Measurements from ENCODE around the gene GLS. TPM values are rescaled to one million over a fixed set of nuclear protein-coding genes. Genes with fewer than 3 reads are reported as not detected.

The GLS gene
- total RNA-seq, 2 experiments from 2014 or later: 218 to 227 TPM

GRCh38 chr2:190837420-190837819 lies 43.2 kb upstream of the GLS start:
- CTCF ChIA-PET: interaction anchor here (0.7 to 1.0 kb wide), 3 partner anchors 12 to 249 kb away, joined by 3 to 4 read pairs (median 4); no protein-coding TSS in a partner anchor
- DNase-seq (no peak), ATAC-seq (no peak)
- Mint-ChIP-seq H3K9me3 (no peaks in the 10 kb centered on the region), H3K27ac (no peak overlapping the region), H3K4me3 (no peak overlapping the region), H3K27me3 (no peaks in the 10 kb centered on the region), H3K4me1 (ENCODE audit: low read depth) (peaks cover 25% of the 10 kb centered on the region), H3K36me3 (ENCODE audit: low read depth) (no peaks in the 10 kb centered on the region)
- no peak for TF ChIP-seq CTCF (IDR thresholded peaks at IDR 0.05)
- intact Hi-C loops (cut with micrococcal nuclease): no loop called here
- POLR2A ChIA-PET: interaction anchor here (0.6 kb wide), 1 partner anchor 408 kb away, joined by 3 read pairs; no protein-coding TSS in a partner anchor

- H3K36me3 Mint-ChIP-seq (ENCODE audit: low read depth): no peaks in the 10 kb centered on the region
- no peak for ATAC-seq
- no peak overlapping the region for H3K4me3 Mint-ChIP-seq
- H3K4me1 Mint-ChIP-seq (ENCODE audit: low read depth): peaks cover 26% of the 10 kb centered on the region
- no peaks in the 10 kb centered on the region for H3K27me3 Mint-ChIP-seq
- no peak for DNase-seq
- ChIA-PET POLR2A (interaction anchor here (0.6 to 1.0 kb wide), 4 partner anchors 16 to 409 kb away, joined by 3 to 5 read pairs (median 3); partner anchors contain the start of gene GLS), CTCF (interaction anchor here (0.8 to 1.0 kb wide), 2 partner anchors 12 to 250 kb away, joined by 4 read pairs; no protein-coding TSS in a partner anchor)
- intact Hi-C loops (cut with micrococcal nuclease): no loop called here
- H3K9me3 Mint-ChIP-seq: no peaks in the 10 kb centered on the region
- no peak for TF ChIP-seq CTCF (IDR thresholded peaks at IDR 0.05)
- H3K27ac Mint-ChIP-seq: no peak overlapping the region
Measured at GRCh38 chr2:190837952-190838361, 42.7 kb upstream of the GLS start.

GRCh38 chr2:190838492-190838910 lies 42.1 kb upstream of the GLS start:
- ATAC-seq: peak; percentile 72
- POLR2A ChIA-PET: interaction anchor here (0.6 to 1.0 kb wide), 3 partner anchors 17 to 42 kb away, joined by 3 to 5 read pairs (median 3); partner anchors contain the start of gene GLS
- TF ChIP-seq CTCF (IDR thresholded peaks at IDR 0.05): no peak
- Mint-ChIP-seq H3K27me3 (no peaks in the 10 kb centered on the region), H3K9me3 (no peaks in the 10 kb centered on the region), H3K4me3 (no peak overlapping the region), H3K4me1 (ENCODE audit: low read depth) (peaks cover 28% of the 10 kb centered on the region), H3K27ac (no peak overlapping the region), H3K36me3 (ENCODE audit: low read depth) (no peaks in the 10 kb centered on the region)
- CTCF ChIA-PET: interaction anchor here (0.8 to 1.0 kb wide), 2 partner anchors 12 to 250 kb away, joined by 4 read pairs; no protein-coding TSS in a partner anchor
- intact Hi-C loops (cut with micrococcal nuclease): no loop called here
- peak; percentile 60 for DNase-seq

- POLR2A ChIA-PET: no interaction called here
- Mint-ChIP-seq H3K27ac (no peak overlapping the region), H3K4me3 (no peak overlapping the region), H3K9me3 (no peaks in the 10 kb centered on the region), H3K27me3 (no peaks in the 10 kb centered on the region), H3K36me3 (ENCODE audit: low read depth) (no peaks in the 10 kb centered on the region), H3K4me1 (ENCODE audit: low read depth) (peaks cover 43% of the 10 kb centered on the region)
- CTCF ChIA-PET: interaction anchor here (0.8 kb wide), 1 partner anchor 10 kb away, joined by 3 read pairs; no protein-coding TSS in a partner anchor
- DNase-seq (peak; percentile 13), ATAC-seq (no peak)
- TF ChIP-seq CTCF (IDR thresholded peaks at IDR 0.05): no peak
- intact Hi-C loops (cut with micrococcal nuclease): loop anchor here (5.0 kb wide), 1 partner anchor 48 kb away; no protein-coding TSS in a partner anchor
Measured at GRCh38 chr2:190840569-190841172, 40.0 kb upstream of the GLS start.
